ENCODE data around the gene CPEB3.
"Not testable (repeated sequence)": the region's sequence is repeated elsewhere in the genome, so short reads cannot be mapped to it uniquely, and the experiment has no call there.

Gene CPEB3

DNA sequence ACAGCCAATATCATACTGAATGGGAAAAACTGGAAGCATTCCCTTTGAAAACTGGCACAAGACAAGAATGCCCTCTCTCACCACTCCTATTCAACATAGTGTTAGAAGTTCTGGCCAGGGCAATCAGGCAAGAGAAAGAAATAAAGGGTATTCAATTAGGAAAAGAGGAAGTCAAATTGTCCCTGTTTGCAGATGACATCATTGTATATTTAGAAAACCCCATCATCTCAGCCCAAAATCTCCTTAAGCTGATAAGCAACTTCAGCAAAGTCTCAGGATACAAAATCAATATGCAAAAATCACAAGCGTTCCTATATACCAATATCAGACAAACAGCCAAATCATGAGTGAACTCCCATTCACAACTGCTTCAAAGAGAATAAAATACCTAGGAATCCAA lies 156.8 kb downstream of the CPEB3 start:
- DNase-seq; H3K9me3 Mint-ChIP-seq; H3K27me3 Mint-ChIP-seq; H3K27ac Mint-ChIP-seq; ATAC-seq (replicated peaks); H3K36me3 Mint-ChIP-seq (ENCODE audit: insufficient read depth); H3K4me3 Mint-ChIP-seq: not testable (repeated sequence)
- peaks cover 0 to 15% of the 10 kb centered on the region in 2 donors for H3K4me1 Mint-ChIP-seq (ENCODE audit: low read depth in 2 of 2)

DNA sequence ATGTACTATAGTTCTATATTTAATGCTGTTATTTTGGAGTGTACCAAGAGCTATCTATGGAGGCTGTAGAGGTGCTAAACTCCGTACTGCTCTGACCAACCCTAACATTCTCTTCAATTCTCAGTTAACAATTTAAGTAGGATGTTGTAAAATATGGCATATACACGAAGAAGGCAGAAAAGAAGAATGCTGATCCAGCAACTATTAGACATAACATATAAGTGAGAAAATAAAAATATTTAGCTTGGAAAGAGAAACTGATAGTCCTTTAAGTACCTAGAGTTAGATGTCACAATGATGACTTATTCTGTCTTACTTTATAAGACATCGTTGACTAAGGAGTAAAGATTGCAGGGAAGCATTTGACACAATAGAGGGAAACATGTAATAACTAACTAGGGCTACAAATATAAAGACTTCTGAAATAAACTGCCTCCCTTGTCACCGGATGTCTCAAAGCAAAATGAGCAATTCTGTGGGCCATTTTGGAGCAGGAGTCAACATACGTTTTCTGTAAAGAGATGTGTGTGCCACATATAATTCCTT lies 159.5 kb downstream of the CPEB3 start:
- Mint-ChIP-seq H3K9me3 (peaks cover 0 to 3% of the 10 kb centered on the region in 2 donors), H3K4me1 (ENCODE audit: low read depth in 2 of 2) (peaks cover 0 to 16% of the 10 kb centered on the region in 2 donors), H3K36me3 (ENCODE audit: insufficient read depth) (peaks cover 3% of the 10 kb centered on the region), H3K4me3 (no peak overlapping the region), H3K27ac (no peak overlapping the region), H3K27me3 (no peaks in the 10 kb centered on the region)
- no peak for DNase-seq
- no peak for ATAC-seq (replicated peaks)

DNA sequence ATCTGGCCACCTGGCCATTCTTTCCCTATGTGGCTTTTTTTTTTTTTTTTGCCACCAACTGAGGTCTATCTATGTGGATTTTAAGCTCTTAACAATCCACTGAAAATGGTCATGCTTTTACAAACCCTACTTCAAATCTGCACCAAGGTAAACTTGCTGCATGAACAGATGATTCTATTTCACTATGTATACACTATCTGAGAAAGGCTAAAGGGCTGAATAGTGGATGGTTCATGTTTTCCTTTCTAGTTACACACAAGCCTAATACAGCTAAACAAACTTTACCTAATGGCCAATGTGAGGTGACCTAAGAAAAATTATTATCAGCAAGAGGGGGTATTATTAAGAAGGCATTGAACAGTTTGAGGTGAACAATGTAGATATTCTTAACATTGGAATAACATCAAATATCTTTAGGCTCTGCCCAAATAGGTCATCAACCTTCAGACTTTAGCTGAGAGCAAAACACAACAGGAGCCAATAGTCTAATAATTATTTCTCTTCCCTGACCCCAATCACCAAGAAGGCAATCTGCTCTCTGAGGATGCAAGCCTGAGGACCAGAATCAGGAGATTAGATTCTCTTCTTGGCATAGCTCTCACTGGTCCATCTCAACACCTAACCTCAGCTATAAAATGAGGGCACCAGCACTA lies 160.1 kb downstream of the CPEB3 start:
- Mint-ChIP-seq H3K27ac (no peak overlapping the region), H3K27me3 (no peaks in the 10 kb centered on the region), H3K36me3 (ENCODE audit: insufficient read depth) (peaks cover 3% of the 10 kb centered on the region), H3K9me3 (peaks cover 0 to 3% of the 10 kb centered on the region in 2 donors), H3K4me1 (ENCODE audit: low read depth in 2 of 2) (peaks cover 3 to 16% of the 10 kb centered on the region in 2 donors), H3K4me3 (no peak overlapping the region)
- DNase-seq (no peak), ATAC-seq (replicated peaks) (no peak)

DNA sequence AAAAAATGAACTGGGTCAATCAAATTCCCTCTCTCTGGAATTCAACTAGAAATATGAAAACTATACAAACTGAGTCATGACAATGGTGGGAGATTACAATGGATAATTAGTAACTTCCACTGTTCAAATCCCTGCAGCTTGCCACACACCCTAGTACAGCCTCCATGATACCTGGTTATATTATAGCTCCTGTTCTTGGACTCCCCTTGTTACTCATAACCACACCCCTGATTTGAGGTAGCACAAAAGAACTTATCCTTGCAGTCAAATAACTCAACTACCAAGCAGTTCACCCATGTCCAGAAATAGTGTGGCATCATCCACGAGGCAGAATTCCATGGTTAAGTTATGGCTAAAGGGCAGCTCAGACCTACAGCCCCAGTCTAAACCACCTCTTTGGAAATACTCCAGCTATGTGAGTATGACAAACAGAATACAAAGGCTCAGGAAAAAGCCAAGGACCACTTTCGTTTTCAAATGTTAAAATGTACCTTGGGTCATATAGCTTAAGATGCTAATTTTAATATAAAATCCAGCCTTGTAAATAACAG lies 164.7 kb downstream of the CPEB3 start:
- no peak overlapping the region for H3K4me3 Mint-ChIP-seq
- peaks cover 0 to 3% of the 10 kb centered on the region in 2 donors for H3K9me3 Mint-ChIP-seq
- no peak for ATAC-seq (replicated peaks)
- DNase-seq: no peak
- H3K36me3 Mint-ChIP-seq (ENCODE audit: insufficient read depth): peaks cover 3% of the 10 kb centered on the region
- peaks cover 7 to 9% of the 10 kb centered on the region in 2 donors for H3K4me1 Mint-ChIP-seq (ENCODE audit: low read depth in 2 of 2)
- no peaks in the 10 kb centered on the region for H3K27me3 Mint-ChIP-seq
- no peak overlapping the region for H3K27ac Mint-ChIP-seq

DNA sequence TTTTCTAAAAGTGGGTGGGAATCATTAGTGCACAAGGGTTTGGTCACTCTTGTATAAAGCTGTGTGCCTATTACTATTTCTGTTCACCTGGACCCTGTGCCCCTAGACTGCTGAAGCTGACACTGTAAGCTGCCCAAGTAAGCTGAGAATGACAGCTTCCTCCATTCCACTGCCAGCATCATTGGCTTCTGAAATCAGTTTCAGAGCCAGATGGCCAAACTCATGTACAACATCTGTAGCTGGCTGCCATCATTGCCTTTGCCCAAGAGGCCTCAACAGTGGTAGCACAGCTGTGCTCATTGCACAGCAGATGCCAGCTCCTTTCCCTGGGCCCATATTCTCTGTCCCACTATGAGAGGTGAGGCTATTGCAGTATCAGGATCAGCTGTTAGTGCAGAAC lies 165.7 kb downstream of the CPEB3 start:
- H3K4me1 Mint-ChIP-seq (ENCODE audit: low read depth in 2 of 2): peaks cover 5 to 7% of the 10 kb centered on the region in 2 donors
- H3K27me3 Mint-ChIP-seq: no peaks in the 10 kb centered on the region
- no peak overlapping the region for H3K27ac Mint-ChIP-seq
- H3K4me3 Mint-ChIP-seq: no peak overlapping the region
- H3K9me3 Mint-ChIP-seq: peaks cover 0 to 3% of the 10 kb centered on the region in 2 donors
- DNase-seq (no peak), ATAC-seq (replicated peaks) (no peak)
- peaks cover 3% of the 10 kb centered on the region for H3K36me3 Mint-ChIP-seq (ENCODE audit: insufficient read depth)

DNA sequence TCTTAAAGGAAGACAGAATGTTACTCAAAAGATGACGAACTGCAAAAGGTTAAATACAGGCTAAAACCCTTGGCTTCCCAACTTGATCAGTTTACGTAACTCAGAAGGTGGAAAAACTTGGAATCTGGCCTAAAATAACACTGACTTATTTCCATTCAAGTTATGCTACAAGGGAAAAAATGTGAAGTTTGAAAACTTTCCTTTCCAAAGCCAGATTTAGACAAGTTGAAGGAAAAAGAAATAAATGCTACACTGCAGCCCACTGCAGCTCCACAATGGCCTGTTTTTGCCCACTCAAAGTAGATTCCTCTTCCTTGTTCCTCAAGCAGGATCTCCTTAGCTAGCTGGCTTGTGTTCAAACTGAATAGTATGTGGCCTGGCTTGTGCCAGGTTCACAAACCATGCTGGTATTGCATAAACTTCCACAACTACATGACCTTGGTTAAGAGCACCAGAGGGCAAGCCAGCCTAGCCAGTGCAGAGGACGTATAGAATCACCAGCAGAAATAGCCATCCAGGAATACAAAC lies 166.2 kb downstream of the CPEB3 start:
- DNase-seq: no peak
- Mint-ChIP-seq H3K27ac (no peak overlapping the region), H3K9me3 (peaks cover 0 to 3% of the 10 kb centered on the region in 2 donors)

DNA sequence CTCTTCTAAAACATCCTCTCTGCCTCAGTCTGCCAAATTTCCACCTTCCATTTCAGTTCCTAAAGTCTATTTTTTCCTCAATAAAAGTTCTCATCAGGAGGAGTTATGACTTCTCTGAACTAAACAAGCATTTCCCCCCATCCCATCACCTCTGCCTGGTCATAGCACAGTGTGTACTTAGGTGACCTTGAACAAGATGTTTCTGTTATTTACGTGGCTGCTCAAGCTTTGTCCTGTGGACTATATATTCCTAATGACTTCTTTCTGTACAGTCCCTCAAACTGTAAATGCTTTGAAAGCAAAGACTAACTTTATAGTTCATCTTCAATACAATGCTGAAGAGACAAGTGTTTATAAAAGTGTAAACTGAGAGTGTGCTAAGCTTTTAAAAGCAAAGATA lies 166.9 kb downstream of the CPEB3 start:
- H3K4me3 Mint-ChIP-seq: no peak overlapping the region
- H3K4me1 Mint-ChIP-seq (ENCODE audit: low read depth in 2 of 2): peaks cover 3 to 7% of the 10 kb centered on the region in 2 donors
- H3K9me3 Mint-ChIP-seq: peaks cover 0 to 2% of the 10 kb centered on the region in 2 donors
- H3K27me3 Mint-ChIP-seq: no peaks in the 10 kb centered on the region
- no peak for DNase-seq
- no peak overlapping the region for H3K27ac Mint-ChIP-seq
- peaks cover 3% of the 10 kb centered on the region for H3K36me3 Mint-ChIP-seq (ENCODE audit: insufficient read depth)
- ATAC-seq (replicated peaks): no peak

More for the DNA sequence above, 166.2 kb downstream of the CPEB3 start:
- ATAC-seq (replicated peaks): no peak
- Mint-ChIP-seq H3K27me3 (no peaks in the 10 kb centered on the region), H3K4me3 (no peak overlapping the region), H3K36me3 (ENCODE audit: insufficient read depth) (peaks cover 3% of the 10 kb centered on the region), H3K4me1 (ENCODE audit: low read depth in 2 of 2) (peaks cover 3 to 7% of the 10 kb centered on the region in 2 donors)

DNA sequence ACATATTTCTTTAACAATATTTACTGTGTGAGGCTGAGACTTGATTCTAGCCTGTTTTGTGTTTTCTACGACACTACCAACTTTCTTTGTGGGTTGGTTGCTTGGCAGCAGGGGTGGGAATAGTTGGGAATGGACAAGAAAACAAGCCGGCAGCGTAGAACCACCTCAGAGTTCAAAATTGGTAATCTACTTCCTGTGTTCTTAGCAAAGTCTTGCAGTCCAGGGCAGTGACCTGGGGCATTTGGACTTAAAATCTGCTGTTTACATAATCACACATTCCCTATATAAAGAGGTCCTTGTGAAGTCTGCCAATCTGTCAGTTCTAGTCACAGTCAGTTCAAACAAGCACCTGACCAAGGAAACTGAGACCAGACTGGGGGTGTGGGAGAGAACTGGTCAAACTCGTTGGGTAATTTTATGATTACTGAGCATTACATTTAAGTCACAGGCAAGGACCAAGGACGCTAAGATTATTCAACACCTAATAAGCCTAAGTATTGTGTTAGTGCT lies 167.9 kb downstream of the CPEB3 start:
- Mint-ChIP-seq H3K4me3 (no peak overlapping the region), H3K36me3 (ENCODE audit: insufficient read depth) (peaks cover 3% of the 10 kb centered on the region), H3K27me3 (no peaks in the 10 kb centered on the region), H3K27ac (no peak overlapping the region), H3K9me3 (no peaks in the 10 kb centered on the region), H3K4me1 (ENCODE audit: low read depth in 2 of 2) (peaks cover 3 to 7% of the 10 kb centered on the region in 2 donors)
- DNase-seq (no peak), ATAC-seq (replicated peaks) (no peak)

DNA sequence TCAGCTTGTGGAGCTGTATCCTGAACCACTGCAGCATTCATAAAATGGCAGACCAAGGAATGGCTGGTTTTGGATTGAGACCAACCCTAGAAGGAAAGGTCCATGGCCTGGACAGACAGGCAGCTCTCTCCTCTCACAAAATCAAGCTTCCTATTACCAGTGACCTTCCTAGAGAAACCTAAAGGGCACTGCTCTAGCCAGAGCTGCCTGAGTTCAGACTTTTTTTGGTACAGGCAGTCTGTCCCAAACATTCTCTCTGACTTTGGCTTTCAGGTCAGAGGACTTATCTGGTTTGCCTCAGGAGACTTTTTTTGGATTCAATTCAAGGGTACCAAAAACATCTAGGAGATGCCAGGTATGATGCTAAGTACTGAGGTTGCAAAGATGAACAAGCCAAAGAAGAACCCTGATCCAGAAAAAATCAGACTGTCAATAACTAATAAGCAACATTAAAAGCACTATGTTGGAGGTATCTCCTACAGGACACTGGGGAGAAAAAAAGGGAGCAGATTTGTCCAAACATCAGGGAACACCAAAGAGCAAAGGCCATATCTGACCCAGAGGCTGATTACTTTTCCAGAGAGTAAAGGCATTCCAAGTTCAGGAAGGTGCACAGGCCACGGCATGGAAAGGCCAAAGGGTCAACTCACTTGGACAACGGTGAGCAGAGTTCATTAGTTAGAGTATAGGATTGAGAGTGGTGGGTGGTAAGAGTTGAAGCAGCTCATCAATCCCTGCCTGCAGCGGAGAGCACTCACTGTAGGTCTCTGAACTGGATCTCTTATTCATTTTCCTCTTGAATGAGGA lies 169.0 kb downstream of the CPEB3 start:
- DNase-seq (no peak), ATAC-seq (replicated peaks) (no peak)
- no peak overlapping the region for H3K27ac Mint-ChIP-seq
- H3K36me3 Mint-ChIP-seq (ENCODE audit: insufficient read depth): no peaks in the 10 kb centered on the region
- no peaks in the 10 kb centered on the region for H3K27me3 Mint-ChIP-seq
- no peak overlapping the region for H3K4me3 Mint-ChIP-seq
- H3K4me1 Mint-ChIP-seq (ENCODE audit: low read depth in 2 of 2): peaks cover 0 to 7% of the 10 kb centered on the region in 2 donors
- no peaks in the 10 kb centered on the region for H3K9me3 Mint-ChIP-seq

DNA sequence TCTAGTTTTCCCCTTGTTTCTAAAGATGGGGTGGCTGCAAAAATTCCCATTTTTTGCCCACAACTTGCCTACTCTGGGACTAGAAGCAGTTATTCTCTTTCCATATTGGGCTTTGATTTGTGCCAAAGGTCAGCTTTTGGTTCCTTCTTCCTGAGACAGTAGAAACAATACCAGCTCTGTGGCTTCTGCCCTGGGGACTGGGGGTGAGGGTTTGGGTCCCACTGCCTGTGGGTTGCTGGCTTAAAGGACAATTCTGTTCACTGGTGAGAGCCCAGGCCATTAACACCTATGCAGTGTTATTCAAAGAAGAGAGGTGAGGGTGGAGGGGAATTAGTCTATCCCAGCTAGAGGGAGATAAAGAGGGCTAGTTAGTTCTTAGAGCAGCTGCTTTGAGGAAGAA lies 171.5 kb downstream of the CPEB3 start:
- DNase-seq (no peak), ATAC-seq (replicated peaks) (no peak)
- peaks cover 0 to 4% of the 10 kb centered on the region in 2 donors for H3K4me1 Mint-ChIP-seq (ENCODE audit: low read depth in 2 of 2)
- H3K4me3 Mint-ChIP-seq: no peak overlapping the region
- H3K36me3 Mint-ChIP-seq (ENCODE audit: insufficient read depth): no peaks in the 10 kb centered on the region
- no peaks in the 10 kb centered on the region for H3K9me3 Mint-ChIP-seq
- no peaks in the 10 kb centered on the region for H3K27me3 Mint-ChIP-seq
- H3K27ac Mint-ChIP-seq: no peak overlapping the region

DNA sequence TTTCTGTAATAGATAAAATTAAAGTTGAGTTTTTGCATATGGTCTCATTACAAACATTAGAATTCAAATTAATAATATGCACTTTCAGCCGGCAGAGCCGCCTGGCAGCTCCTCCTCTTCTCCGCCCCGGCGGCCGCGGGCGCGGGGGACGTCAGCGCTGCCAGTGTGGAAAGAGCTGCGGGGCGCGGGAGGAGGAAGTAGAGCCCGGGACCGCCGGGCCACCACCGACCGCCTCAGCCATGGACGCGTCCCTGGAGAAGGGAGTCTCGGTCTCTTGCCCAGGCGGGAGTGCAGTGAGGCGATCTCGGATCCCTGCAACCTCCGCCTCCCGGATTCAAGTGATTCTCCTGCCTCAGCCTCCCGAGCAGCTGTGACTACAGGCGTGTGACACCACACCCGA lies 176.0 kb downstream of the CPEB3 start:
- H3K27ac Mint-ChIP-seq; ATAC-seq (replicated peaks); H3K27me3 Mint-ChIP-seq; DNase-seq; H3K9me3 Mint-ChIP-seq; H3K36me3 Mint-ChIP-seq (ENCODE audit: insufficient read depth); H3K4me3 Mint-ChIP-seq; H3K4me1 Mint-ChIP-seq (ENCODE audit: low read depth in 2 of 2): not testable (repeated sequence)

DNA sequence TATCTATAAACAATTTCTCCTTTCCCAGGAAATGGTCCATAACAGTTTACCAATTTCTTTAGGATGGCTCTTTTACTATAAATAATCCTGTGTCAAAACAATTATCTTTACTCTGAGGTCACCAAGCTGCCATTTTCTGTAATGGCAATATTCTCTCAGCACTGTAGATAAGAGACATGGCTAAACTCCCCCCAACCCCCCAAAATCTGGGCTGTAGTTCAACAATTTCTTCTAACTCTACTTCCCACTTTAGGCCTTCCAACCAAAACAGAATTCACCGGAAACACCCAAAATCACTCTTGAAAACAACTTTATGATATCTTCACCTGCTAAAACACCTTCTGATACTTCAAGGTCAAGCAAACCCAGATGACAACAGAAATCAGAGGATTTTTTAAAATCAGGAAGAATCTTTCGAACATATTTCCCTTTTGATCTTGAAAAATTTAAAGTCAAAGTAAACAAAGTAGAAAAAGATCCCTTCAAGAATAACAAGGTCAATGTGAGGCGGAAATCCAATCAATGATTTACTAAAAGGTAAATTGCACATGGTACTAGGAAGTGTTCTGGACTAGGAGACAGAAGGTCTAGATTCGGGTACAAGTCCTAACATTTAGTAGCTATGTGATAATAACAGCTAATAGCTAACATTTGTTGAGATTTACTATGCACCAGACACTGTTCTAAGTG lies 176.8 kb downstream of the CPEB3 start:
- DNase-seq (no peak), ATAC-seq (replicated peaks) (no peak)
- no peak overlapping the region for H3K4me3 Mint-ChIP-seq
- H3K36me3 Mint-ChIP-seq (ENCODE audit: insufficient read depth): no peaks in the 10 kb centered on the region
- H3K27ac Mint-ChIP-seq: no peak overlapping the region
- H3K27me3 Mint-ChIP-seq: no peaks in the 10 kb centered on the region
- no peaks in the 10 kb centered on the region for H3K9me3 Mint-ChIP-seq
- H3K4me1 Mint-ChIP-seq (ENCODE audit: low read depth in 2 of 2): peaks cover 0 to 4% of the 10 kb centered on the region in 2 donors

DNA sequence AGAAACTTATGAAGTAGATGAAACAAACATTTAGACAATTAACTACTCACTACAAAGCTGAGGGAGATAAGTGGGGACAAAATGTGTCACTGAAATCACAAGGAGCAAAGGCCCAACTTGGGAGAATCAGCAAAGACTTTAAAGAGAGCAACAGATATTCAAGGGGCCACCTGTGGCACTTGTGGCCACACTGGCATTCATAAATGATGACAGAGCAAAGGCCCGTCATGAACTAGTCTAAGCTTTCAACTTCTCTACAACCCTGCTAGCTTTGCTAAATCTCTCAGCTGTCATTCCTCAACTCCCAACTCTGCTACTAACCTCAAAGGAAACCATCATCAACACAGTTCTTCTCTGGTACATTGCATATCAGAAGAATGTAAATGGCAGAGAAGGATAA lies 178.4 kb downstream of the CPEB3 start:
- DNase-seq: no peak
- no peak for ATAC-seq (replicated peaks)
- H3K9me3 Mint-ChIP-seq: no peaks in the 10 kb centered on the region

More for the DNA sequence above, 178.4 kb downstream of the CPEB3 start:
- H3K4me1 Mint-ChIP-seq (ENCODE audit: low read depth in 2 of 2): peaks cover 0 to 4% of the 10 kb centered on the region in 2 donors
- no peaks in the 10 kb centered on the region for H3K36me3 Mint-ChIP-seq (ENCODE audit: insufficient read depth)
- no peaks in the 10 kb centered on the region for H3K27me3 Mint-ChIP-seq
- no peak overlapping the region for H3K27ac Mint-ChIP-seq
- H3K4me3 Mint-ChIP-seq: no peak overlapping the region
